ENCODE results near the gene PAXX. TPM values are rescaled to one million over a fixed set of nuclear protein-coding genes. Genes with fewer than 3 reads are reported as not detected.

Gene PAXX
- polyA plus RNA-seq, 1 donor (not counting 4 experiments of a cell fraction or from before 2014, with no cell fraction given), result 11.2 TPM

GRCh38 chr9:136951541-136952320, 40.5 kb upstream of the PAXX start, which contains the start of gene LCN12:
Gene LCN12 (plus strand): TSS chr9:136952273. CDS start chr9:136952328, 55 bp downstream.
- no peaks in the 10 kb centered on the region for H3K9me3 ChIP-seq (ENCODE audit: control insufficient read depth, low read depth, low read length)
- no peak within 1 kb of the TSS for H3K9ac ChIP-seq (ENCODE audit: control insufficient read depth, extremely low read depth, insufficient read depth, low read length)
- H3K4me1 ChIP-seq (ENCODE audit: control insufficient read depth, extremely low read depth, insufficient read depth, low read length), result peaks cover 12% of the 10 kb centered on the region
- dilution Hi-C loops (cut with MboI; ENCODE audit: extremely low pct_ligation_motif_present, low sequenced_read_pairs), result no loop called here
- no peak for FAIRE-seq
- no peak within 1 kb of the TSS for H3K4me3 ChIP-seq (ENCODE audit: control insufficient read depth in 2 of 3, extremely low read depth in 1 of 3, insufficient read depth in 2 of 3, low read depth in 1 of 3, low read length in 3 of 3)
- no peak within 1 kb of the TSS for H2AFZ ChIP-seq (ENCODE audit: control insufficient read depth, low read length)
- no peaks in the 10 kb centered on the region for H3K36me3 ChIP-seq (ENCODE audit: control insufficient read depth in 2 of 2, extremely low read depth in 1 of 2, insufficient read depth in 2 of 2, low read length in 2 of 2)
- no peak for DNase-seq (ENCODE audit: low read depth, low spot score)
- H3K27me3 ChIP-seq (ENCODE audit: control insufficient read depth, extremely low read depth, insufficient read depth, low read length), result no peaks in the 10 kb centered on the region
- no peaks in the 10 kb centered on the region for H4K20me1 ChIP-seq (ENCODE audit: control insufficient read depth, extremely low read depth, insufficient read depth, low read length)
- no peak within 1 kb of the TSS for H3K4me2 ChIP-seq (ENCODE audit: control insufficient read depth, extremely low read depth, insufficient read depth, low read depth, low read length)
- H3K27ac ChIP-seq (ENCODE audit: control insufficient read depth, insufficient read depth, low read length), result no peak within 1 kb of the TSS
- no peaks in the 10 kb centered on the region for H3K79me2 ChIP-seq (ENCODE audit: control insufficient read depth, insufficient read depth, low read length)
- TF ChIP-seq, protein P1, sequence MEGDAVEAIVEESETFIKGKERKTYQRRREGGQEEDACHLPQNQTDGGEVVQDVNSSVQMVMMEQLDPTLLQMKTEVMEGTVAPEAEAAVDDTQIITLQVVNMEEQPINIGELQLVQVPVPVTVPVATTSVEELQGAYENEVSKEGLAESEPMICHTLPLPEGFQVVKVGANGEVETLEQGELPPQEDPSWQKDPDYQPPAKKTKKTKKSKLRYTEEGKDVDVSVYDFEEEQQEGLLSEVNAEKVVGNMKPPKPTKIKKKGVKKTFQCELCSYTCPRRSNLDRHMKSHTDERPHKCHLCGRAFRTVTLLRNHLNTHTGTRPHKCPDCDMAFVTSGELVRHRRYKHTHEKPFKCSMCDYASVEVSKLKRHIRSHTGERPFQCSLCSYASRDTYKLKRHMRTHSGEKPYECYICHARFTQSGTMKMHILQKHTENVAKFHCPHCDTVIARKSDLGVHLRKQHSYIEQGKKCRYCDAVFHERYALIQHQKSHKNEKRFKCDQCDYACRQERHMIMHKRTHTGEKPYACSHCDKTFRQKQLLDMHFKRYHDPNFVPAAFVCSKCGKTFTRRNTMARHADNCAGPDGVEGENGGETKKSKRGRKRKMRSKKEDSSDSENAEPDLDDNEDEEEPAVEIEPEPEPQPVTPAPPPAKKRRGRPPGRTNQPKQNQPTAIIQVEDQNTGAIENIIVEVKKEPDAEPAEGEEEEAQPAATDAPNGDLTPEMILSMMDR (optimal IDR thresholded peaks at IDR 0.05 in 1 of 3, IDR thresholded peaks at IDR 0.05 in 1 of 3, conservative IDR thresholded peaks at IDR 0.05 in 1 of 3; ENCODE audit: extremely low read depth in 1 of 3, insufficient read depth in 2 of 3, low read length in 3 of 3), result no peak
- no peak for TF ChIP-seq EZH2 (IDR thresholded peaks at IDR 0.05; ENCODE audit: low read length)
- H3K9me1 ChIP-seq (ENCODE audit: control insufficient read depth, extremely low read depth, insufficient read depth, low read length), result no peaks in the 10 kb centered on the region

- H3K9me1 ChIP-seq (ENCODE audit: control insufficient read depth, extremely low read depth, insufficient read depth, low read length), result no peaks in the 10 kb centered on the region
- no peak for FAIRE-seq
- H2AFZ ChIP-seq (ENCODE audit: control insufficient read depth, low read length), result no peak overlapping the region
- H3K4me2 ChIP-seq (ENCODE audit: control insufficient read depth, extremely low read depth, insufficient read depth, low read depth, low read length), result no peak overlapping the region
- DNase-seq (ENCODE audit: low read depth, low spot score), result no peak
- no peak overlapping the region for H3K4me3 ChIP-seq (ENCODE audit: control insufficient read depth in 2 of 3, extremely low read depth in 1 of 3, insufficient read depth in 2 of 3, low read depth in 1 of 3, low read length in 3 of 3)
- dilution Hi-C loops (cut with MboI; ENCODE audit: extremely low pct_ligation_motif_present, low sequenced_read_pairs), result no loop called here
- H3K79me2 ChIP-seq (ENCODE audit: control insufficient read depth, insufficient read depth, low read length), result no peaks in the 10 kb centered on the region
- H3K27ac ChIP-seq (ENCODE audit: control insufficient read depth, insufficient read depth, low read length), result no peak overlapping the region
- TF ChIP-seq, protein P1 (optimal IDR thresholded peaks at IDR 0.05 in 1 of 3, IDR thresholded peaks at IDR 0.05 in 1 of 3, conservative IDR thresholded peaks at IDR 0.05 in 1 of 3; ENCODE audit: extremely low read depth in 1 of 3, insufficient read depth in 2 of 3, low read length in 3 of 3), result no peak
- no peak for TF ChIP-seq EZH2 (IDR thresholded peaks at IDR 0.05; ENCODE audit: low read length)
- no peaks in the 10 kb centered on the region for H3K9me3 ChIP-seq (ENCODE audit: control insufficient read depth, low read depth, low read length)
- no peaks in the 10 kb centered on the region for H4K20me1 ChIP-seq (ENCODE audit: control insufficient read depth, extremely low read depth, insufficient read depth, low read length)
- peaks cover 12% of the 10 kb centered on the region for H3K4me1 ChIP-seq (ENCODE audit: control insufficient read depth, extremely low read depth, insufficient read depth, low read length)
- H3K27me3 ChIP-seq (ENCODE audit: control insufficient read depth, extremely low read depth, insufficient read depth, low read length), result no peaks in the 10 kb centered on the region
- H3K9ac ChIP-seq (ENCODE audit: control insufficient read depth, extremely low read depth, insufficient read depth, low read length), result no peak overlapping the region
- H3K36me3 ChIP-seq (ENCODE audit: control insufficient read depth in 2 of 2, extremely low read depth in 1 of 2, insufficient read depth in 2 of 2, low read length in 2 of 2), result no peaks in the 10 kb centered on the region
Measured at GRCh38 chr9:136952321-136952850, 39.8 kb upstream of the PAXX start.
